NCI-H1930 (cell line): ENCODE measurements around the gene DNAJB8.
A peak's percentile ranks its signal among the peaks of the same experiment; 100 is the strongest.

Source experiments
- DNase-seq, 2 experiments: peaks; one replicate each; lab custom pipeline; 2025; lab: John Stamatoyannopoulos, UW

The DNAJB8 gene

DNA sequence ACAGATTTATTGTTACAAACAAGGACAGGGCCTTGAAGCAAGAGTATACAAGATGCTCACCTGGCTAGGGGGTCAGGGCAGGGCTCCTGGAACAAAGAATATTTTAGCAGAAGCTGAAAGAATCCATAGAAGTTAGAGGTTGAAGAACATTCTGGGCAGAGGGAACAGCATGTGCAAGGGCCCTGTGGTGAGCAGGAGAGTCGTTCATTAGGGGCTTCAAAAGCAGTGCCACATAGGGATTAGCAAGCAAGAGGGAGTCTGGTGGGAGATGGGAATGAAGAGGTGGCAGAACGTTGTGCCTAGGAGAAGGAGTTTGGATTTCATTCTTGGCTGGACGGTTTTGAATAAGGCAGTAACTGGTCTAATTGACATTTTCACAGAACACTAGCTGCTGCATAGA, 22.9 kb downstream of the DNAJB8 start:
- DNase-seq: no peak

DNA sequence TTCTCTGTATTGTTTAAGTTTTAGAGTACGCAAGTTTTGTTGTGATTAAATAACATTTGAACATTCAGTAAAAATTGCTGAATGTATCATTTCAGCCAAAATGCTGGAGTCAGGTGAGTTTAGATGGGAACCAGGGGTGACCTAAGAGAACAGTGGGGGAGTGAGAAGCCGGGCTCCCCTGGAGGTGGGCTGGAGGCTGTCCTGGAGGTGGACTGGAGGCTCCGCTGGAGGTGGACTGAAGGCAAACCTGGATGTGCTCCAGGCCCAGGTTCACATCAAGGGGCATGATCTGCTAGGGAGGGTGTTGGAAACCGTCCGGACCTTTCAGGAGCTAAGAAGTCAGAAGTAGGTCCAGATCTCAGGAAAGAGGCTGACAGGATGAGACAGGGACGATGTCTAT, 23.7 kb downstream of the DNAJB8 start:
- DNase-seq: no peak

DNA sequence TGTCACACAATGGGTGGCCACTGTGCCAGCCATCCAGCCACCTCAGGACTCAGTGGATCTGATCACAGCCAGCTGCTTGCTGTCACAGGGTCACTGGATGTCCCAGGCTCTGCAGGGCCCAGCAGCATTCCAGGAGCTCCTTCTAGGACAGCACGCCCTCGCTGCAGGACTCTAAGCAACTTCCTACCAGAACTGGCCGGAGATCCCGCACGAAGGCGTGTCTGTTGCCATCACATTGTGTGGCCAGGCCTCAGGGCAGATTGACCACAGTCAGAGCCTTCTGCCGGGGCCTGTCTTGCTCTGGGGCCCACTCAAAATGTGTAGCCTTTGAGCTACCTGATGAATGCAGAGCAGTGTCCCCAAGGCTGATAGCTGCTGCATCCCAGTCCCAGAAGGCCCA, 24.6 kb downstream of the DNAJB8 start:
- no peak for DNase-seq

DNA sequence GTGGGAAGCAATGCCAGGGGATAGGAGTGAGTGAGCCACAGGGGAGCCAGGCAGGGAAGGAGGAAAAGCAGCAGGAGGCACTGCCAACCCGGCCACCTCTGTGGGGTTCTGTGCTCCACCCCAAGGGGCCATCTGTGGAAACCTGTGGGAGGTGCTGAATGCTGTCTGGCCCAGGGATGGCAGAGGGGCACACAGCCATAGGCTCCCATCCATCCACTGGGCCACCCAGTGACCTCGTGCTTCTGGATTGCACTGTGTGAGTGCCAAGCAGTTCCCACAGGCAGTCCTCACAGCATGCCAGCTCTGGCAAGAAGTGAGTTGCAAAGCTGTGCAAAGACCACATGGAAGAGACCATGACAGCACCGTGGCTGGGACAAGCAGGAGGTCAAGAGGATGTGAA, 27.5 kb downstream of the DNAJB8 start:
- DNase-seq: no peak

DNA sequence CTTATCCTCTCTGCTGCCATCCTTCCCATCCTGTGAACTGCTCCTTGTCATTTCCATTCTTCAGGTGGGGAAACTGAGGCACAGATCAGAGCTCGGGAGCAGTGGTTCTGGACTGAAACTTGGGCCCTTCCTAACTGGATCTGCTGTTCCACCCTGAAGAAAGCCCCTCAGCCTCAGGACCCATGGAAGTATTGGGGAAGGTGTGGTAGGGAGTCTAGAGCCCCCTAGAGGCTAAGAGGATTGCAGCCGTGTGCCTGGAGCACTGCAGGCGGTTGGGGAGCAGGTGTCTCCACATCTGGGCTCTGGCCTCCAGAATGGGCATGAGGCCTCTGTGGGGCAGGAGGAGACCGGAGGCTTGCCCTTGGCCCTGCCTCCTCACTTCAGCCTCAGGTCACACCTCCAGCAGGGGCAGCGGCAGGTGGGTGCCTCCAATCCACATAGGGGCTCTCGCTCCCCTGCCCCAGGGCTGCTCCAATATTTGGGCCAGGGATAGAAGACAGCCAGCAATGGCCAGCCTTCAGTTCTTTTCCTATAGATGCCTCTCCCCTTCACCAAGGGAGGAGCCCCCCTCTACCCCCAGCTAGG, 28.1 kb downstream of the DNAJB8 start:
- no peak for DNase-seq

DNA sequence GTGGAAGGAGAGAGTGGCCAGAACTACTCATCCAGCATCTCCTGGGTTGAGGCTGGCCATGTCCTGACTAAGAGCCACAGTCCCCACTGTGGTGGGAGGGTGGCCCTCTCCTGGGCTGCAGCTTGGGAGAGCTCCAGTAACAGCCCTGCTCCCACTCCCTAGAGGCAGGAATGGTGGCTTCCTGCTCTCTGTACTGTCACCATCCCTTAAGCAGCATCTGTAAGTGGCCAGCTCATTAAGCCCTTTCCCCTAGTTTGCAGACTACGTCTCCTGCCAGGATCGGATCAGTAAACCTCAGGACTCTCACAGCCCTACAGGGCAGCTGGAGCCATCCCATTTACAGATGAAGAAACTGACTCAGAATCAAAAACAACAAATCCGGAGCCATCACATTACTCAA, 30.5 kb downstream of the DNAJB8 start:
- no peak for DNase-seq

DNA sequence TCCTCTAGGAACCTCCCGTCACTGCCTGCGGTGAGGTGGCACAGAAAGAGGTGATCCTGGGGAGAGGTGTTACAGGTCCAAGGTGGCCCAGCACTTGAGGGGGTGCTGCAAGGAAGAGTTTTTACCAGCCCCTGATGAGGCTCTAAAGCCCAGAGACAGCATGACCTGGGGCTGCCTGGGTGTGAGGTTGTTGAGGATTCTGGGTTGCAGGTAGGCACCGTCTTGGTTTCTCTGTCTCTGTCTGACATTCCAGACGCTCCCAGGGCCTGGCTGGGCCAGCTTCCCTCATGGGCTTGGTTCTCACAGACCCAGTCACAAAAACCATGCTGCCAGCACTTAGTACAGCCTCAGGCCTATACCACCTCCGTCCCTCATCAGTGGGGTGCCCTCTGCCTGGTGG, 31.1 kb downstream of the DNAJB8 start:
- no peak for DNase-seq

DNA sequence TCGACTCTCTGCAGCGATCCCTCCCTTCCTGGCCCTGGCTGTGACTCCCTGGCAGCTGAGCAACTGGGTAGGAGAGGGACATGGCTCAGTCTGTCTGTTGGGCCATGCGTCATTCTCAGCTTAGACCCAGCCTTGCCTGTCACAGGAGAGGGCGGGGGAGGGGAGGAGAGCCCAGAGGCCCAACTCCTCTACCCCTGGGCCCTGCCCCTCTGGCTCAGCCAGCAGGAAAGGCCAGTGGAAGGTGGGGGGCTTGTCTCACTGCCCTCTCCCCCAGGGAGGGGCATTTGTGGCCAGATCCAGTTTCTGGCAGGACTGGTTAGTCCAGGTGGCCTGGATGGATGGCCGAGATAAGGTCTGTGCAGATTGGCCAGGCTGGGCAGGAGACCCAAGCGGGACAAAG, 31.6 kb downstream of the DNAJB8 start:
- no peak for DNase-seq

DNA sequence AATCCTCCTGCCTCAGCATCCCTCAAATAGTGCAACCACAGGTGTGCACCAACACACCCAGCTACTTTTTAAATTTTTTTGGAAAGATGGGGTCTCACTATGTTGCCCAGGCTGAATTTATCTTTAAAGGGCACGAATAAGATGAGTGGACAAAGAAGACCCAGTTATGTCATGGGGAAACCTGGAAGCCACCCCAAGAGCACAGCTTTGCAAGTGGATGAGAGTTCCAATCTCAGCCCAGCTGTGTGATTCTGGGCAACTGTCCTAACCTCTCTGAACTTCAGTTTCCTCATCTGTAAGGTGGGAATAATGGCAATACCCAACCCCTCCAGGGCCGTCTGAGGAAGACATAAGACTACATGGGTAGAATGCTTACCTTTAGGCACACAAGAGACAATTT, 32.2 kb downstream of the DNAJB8 start:
- DNase-seq: no peak

DNA sequence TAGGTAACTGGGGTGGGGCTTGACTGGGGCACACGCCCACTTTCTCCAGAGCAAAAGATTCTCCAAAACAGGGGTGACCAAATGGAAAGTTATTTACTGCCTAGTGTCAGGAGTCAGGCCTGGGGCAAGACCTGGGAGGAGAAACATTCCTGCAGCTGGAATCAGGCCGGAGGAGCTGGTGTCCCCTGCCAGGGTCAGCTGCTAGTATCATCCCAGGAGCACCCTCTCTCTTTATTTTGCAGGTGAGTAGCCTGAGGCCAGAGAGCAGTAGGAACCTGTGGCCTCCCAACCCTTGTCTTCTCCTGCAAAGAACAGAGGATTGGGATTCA, 32.9 kb downstream of the DNAJB8 start:
- no peak for DNase-seq

DNA sequence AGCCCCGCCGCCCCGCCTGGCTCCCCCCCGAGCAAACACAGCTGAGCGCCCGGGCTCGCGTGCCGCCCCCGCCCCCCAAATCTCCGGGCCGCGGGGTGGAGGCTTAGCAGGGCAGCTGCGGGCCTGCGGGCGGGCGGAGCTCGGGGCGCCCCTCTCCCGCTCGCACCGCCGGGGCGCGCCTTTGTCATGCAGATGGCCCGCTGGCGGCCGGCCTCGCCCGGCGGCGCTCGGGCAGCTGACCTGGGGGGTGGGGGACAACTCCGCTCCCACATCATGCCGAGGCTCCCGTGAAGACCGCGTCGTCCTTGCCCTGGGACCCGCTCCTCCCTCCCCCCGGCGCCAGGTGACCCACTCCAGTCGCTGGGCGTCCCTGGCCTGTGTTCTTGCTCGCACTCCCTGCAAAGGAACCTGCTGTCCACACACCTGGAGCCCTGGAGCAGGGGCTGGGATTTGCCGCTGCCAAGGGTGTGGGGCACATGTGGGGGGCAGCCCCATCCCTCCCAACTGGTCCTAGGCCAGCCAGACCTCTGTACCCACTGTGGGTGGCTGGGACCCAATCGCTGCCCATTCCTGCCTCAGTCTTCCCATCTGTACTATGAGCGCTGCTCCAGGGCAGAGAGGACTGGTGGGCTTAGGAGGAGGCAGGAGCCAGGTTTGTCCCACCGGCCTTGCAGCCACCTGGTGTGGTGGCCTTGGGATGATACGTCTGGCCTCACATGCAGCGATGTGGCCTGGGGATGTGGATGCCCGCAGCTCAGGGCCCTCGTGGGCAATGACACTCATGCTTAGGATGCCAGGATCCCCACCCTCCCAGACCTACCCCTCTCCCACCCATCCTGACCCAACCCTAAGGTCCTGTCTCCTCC, 33.5 kb downstream of the DNAJB8 start:
- DNase-seq: peak; percentile 29 to 34

DNA sequence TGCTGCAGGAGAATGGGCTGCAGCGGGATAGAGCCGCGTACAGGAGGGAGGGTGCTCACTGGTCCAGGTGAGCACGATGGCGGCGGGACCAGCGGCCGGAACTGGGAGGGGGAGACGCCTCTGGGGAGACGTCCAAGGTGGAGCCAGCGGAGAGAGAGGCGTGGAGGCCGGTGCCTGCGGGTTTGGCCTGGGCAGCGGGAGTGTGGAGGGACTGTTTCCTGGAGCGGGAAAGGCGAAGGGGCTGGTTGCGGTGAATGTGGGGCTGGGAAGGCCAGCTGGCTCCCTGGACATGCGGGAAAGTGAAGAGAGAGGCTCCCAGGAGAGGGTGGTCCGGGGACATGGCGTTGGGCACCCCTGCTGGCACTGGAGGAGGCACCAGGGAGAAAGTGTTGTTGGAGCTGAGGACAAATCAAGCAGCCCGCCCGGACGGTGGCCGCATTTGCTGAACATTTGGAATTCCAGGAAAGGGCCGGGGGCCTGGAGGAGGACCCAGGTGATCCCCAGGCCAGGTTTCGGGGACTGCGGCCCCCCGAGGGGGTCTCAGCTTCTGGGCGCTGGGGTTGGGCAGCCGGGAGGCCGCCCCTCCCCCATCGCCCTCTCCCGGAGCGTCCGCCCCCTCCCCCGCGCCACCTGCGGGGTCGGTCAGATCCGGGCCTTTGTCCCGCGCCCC, 34.3 kb downstream of the DNAJB8 start:
- no peak for DNase-seq

DNA sequence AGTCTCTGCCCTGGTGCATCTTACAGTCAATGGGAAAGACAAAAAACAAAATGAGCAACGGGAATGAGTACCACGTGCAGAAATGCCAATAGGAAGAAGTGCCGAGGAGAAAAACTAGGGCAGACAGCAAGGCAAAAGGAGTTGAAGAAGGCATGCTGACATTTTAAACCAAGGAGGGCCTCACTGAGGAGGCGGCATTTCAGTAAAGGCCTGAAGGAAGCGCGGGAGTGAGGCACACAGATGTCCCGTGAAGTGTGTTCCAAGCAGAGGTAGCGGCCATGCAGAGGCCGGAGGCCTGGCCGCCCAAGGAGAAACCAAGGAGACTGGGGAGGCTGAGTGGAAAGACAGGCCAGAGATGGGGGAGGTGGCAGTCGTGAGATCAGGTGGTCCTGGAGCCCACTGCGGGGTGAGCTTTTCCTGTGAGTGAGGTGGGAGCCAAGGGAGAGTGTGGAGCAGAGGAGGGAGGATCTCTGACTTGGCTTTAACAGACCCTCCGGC, 34.8 kb downstream of the DNAJB8 start:
- no peak for DNase-seq

DNA sequence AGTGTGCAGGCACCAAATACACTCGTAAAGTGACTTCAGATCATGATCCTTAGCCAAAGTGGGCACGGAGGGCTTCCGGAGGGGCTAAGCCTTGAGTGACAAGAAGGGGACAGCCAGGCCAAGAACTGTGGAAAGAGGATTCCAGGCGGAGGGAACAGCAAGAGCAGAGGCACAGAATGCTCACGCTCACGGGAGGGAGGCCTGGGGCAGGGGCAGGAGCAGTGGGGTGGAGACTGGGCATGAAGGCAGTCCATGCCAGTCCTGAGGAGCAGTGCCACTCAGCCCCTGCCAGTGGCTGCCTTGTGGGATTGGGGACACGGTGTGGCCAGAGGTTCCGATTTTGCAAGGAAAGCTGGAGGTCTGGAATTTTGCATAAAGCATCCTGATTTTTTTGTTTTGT, 36.0 kb downstream of the DNAJB8 start:
- DNase-seq: no peak

DNA sequence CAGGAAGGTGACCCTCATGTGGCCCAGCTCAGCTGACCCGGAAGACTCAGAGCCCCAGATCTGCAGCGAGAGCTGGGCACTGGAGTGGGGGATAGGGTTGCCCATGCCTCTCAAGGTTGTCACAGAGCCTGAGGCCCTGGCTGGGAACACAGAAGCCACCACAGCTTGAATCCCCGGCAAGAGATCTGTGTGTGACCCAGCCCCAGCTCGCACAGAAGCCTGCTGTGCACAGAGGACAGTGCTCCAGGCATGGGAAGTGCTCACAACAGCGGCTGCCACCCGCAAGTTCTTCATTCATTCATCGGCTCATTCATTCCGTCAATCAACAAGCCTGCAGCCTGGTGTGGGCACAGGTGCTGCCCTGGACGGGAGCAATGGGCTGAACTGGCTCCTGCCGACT, 36.4 kb downstream of the DNAJB8 start:
- DNase-seq: no peak

DNA sequence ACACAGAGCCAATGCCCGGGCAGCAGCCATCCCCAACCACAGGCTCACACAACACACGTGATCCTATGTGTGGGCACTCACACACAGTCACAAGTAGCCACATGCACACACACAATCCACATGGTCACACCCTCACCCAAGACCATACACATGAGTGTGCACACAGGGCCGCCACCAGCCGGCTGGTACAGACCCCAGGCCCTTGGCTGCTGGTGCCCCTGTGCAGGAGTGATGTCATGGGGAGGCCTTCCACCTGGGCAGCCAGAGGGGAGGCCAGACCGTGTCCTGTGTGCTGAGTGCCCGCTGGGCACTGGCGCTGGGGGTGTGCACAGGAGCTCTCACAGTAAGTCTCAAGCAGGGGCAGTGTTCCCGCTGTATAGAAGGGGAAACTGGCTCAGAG, 36.9 kb downstream of the DNAJB8 start:
- DNase-seq: no peak

DNA sequence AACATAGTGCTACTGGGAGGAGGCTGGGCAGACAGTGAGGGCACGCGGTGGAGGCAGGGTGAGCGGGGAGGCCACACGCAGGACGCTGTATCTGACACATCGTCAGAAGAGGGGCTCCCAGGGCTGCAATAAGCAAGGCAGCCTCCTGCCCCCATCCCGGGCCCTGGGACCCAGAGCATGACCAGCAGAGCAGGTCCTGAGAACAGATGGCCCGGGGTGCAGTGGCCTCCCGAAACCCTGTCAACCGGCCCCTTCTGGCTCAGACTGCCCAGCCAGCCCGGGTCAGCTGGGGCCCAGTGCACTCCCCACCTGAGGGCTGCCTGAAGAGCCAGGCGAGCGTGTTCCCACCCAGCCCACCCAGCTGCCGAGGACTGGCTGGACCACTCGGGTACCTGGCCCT, 37.4 kb downstream of the DNAJB8 start:
- no peak for DNase-seq

DNA sequence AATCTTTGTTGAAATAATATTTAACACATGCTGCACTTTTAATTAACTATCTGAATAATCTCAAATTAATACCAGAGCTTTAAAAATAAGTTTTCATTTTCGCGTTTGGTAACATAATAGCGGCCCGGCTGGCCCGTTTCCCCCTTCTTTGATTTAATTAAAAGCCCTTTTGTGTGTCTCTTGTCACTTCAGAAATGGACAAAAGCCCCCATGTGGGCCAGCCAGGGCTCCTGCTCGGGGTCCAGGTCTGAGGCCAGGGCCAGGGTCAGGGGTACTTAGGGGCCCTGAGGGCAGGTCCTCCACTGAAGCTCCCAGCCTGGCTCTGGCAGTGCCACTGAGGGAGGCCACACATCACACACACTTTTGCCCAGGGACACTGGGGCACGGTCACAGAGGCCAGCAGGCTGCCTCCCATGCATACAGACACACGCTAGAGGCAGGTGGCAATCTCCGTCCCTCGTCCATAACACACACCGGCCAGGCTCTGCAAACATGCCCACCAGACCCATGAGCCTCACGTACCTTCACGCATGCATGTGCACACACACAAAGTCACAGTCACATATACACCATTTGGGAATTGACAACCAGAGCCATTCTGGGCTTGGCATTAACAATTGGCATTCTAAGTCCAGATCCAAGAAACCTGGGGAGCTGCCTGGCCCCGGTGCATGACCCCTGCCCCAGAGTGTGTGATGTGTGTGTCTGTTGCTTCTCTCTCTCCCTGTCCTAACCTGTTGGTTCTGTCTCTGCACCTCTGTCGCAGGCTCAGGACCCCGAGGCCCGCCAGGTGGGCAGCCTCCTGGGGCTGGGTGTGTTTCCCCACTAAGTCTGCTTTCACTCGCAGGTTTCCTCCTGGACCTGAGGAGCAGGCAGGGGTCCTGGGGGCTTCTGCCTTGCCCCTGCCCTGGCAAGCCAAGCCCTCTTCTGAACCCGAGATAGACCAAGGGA, 38.5 kb downstream of the DNAJB8 start:
- no peak for DNase-seq

DNA sequence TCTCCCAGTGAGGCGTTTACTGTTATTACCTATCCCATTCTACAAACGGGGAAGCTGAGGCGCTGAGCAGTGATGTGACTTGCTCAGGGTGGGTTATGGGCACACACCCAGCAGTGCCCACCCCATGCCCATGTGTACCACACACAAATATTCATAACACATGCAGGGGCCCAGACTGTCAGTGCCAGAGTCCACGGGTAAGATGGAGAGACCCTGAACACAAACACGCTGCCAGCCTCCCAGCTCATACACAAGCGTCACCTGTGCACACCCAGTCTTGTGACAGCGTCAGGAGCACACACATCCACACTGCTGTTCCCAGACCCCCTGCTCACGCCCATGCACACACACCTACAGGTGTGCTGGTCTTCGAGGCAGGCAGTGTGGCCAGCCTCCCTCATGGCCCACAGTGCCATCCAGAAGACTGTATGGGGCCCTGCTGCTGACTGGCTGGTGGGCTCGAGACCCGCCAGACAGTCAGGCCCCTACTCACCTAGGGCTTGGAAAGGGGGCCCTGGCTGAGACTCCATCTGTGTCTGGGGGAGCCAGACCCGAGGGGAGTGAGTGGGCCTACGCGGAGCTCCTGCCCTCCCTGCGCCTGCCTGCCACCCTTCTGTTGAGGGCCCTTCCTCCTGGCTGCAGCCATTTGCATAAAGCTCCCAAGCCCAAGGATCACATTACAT, 39.4 kb downstream of the DNAJB8 start:
- no peak for DNase-seq

DNA sequence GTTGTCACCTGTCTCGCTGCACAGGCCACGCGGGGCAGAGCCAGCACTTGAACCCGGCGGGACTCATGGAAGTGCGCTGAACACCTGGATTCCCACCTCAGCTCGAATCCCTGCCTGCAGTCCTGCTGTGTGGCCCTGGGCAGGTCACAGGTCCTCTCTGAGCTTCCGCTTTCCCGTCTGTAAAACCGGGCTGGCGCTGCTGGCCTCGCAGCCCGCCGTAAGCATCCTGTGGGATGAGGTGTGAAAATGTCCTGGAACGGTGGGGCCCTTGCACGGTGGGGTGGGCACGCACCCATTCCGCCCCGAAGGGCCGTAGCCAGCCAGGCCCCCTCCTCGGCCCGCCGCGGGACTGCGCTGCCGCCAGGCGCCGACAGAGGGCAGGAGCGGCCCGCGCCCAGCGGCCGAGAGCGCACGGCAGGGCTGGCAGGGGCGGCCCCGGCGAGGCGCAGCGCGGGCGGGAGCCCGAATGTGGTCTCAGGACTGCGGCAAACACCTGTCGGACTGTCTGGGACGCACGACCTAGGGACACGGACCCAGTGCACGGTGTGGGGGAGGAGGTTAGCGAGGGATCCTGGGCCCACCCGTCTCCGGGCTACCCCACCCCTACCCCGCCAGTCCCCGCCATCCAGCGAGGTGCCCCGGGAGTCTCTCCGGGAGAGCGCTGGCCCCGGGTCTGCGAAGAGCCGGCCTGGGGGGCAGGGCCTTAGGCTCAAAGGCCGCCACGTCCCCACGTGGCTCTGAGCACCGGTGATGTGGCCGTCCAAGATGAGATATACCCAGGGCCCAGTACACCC, 40.4 kb downstream of the DNAJB8 start:
- peak in 1 of 2 experiments; percentile 36 for DNase-seq

DNA sequence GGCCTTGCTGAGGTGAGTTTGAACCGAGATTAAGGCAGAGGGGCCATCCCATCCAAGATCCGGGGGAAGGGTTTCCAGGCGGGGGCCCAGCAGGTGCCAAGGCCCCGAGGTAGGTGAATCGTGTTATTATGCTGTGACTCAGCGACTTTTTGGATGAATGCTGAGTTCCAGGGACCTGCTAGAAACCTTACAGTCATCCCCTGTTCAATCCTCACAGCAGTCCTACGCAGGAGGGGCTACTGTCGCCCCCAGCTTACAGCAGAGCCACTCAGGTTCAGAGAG, 40.9 kb downstream of the DNAJB8 start:
- no peak for DNase-seq
